Measurements from ENCODE around the gene FGD6.

FGD6 gene

GRCh38 chr12:95077341-95077740, 139.9 kb downstream of the FGD6 start:
- no peak overlapping the region for H3K9ac ChIP-seq (ENCODE audit: low read depth in 1 of 2, low read length in 2 of 2)
- H3K4me1 ChIP-seq (ENCODE audit: control insufficient read depth in 2 of 2, insufficient read depth in 2 of 2, low read length in 2 of 2), result no peaks in the 10 kb centered on the region
- H3K4me3 ChIP-seq (ENCODE audit: low read length in 2 of 2), result no peak overlapping the region
- peaks cover 0 to 3% of the 10 kb centered on the region in 2 donors for H3K36me3 ChIP-seq (ENCODE audit: control insufficient read depth in 2 of 2, insufficient read depth in 2 of 2, low read length in 2 of 2)
- no peaks in the 10 kb centered on the region for H3K9me3 ChIP-seq (ENCODE audit: control insufficient read depth in 2 of 2, low read length in 2 of 2)
- H3K27ac ChIP-seq (ENCODE audit: low read depth in 2 of 2, low read length in 2 of 2), result no peak overlapping the region
- no peaks in the 10 kb centered on the region for H3K27me3 ChIP-seq (ENCODE audit: control insufficient read depth in 2 of 2, insufficient read depth in 2 of 2, low read length in 2 of 2)

GRCh38 chr12:95074766-95075165, 142.5 kb downstream of the FGD6 start:
- Histone ChIP-seq H3K4me3 (ENCODE audit: low read length in 2 of 2) (no peak overlapping the region), H3K4me1 (ENCODE audit: control insufficient read depth in 2 of 2, insufficient read depth in 2 of 2, low read length in 2 of 2) (no peaks in the 10 kb centered on the region), H3K27me3 (ENCODE audit: control insufficient read depth in 2 of 2, insufficient read depth in 2 of 2, low read length in 2 of 2) (no peaks in the 10 kb centered on the region), H3K9ac (ENCODE audit: low read depth in 1 of 2, low read length in 2 of 2) (no peak overlapping the region), H3K27ac (ENCODE audit: low read depth in 2 of 2, low read length in 2 of 2) (no peak overlapping the region), H3K9me3 (ENCODE audit: control insufficient read depth in 2 of 2, low read length in 2 of 2) (no peaks in the 10 kb centered on the region), H3K36me3 (ENCODE audit: control insufficient read depth in 2 of 2, insufficient read depth in 2 of 2, low read length in 2 of 2) (no peaks in the 10 kb centered on the region)

- Histone ChIP-seq H3K27me3 (ENCODE audit: control insufficient read depth in 2 of 2, insufficient read depth in 2 of 2, low read length in 2 of 2) (no peaks in the 10 kb centered on the region), H3K9ac (ENCODE audit: low read depth in 1 of 2, low read length in 2 of 2) (peak overlapping the region in 1 of 2 donors; percentile 73), H3K36me3 (ENCODE audit: control insufficient read depth in 2 of 2, insufficient read depth in 2 of 2, low read length in 2 of 2) (no peaks in the 10 kb centered on the region), H3K4me1 (ENCODE audit: control insufficient read depth in 2 of 2, insufficient read depth in 2 of 2, low read length in 2 of 2) (no peaks in the 10 kb centered on the region), H3K27ac (ENCODE audit: low read depth in 2 of 2, low read length in 2 of 2) (no peak overlapping the region), H3K9me3 (ENCODE audit: control insufficient read depth in 2 of 2, low read length in 2 of 2) (no peaks in the 10 kb centered on the region), H3K4me3 (ENCODE audit: low read length in 2 of 2) (peak overlapping the region; percentile 83 to 84)
These were observed 143.4 kb downstream of the FGD6 start for GRCh38 chr12:95073698-95074520.

- Histone ChIP-seq H3K36me3 (ENCODE audit: control insufficient read depth in 2 of 2, insufficient read depth in 2 of 2, low read length in 2 of 2) (peaks cover 0 to 2% of the 10 kb centered on the region in 2 donors), H3K27ac (ENCODE audit: low read depth in 2 of 2, low read length in 2 of 2) (peak within 1 kb of the TSS; percentile 78 to 83)
These were observed 144.2 kb downstream of the FGD6 start, which contains the start of gene NR2C1 for GRCh38 chr12:95072900-95073697. Gene NR2C1, minus strand, starts transcription at chr12:95073618. Its CDS starts 6,234 bp downstream, at chr12:95067384.

GRCh38 chr12:95070378-95070777, 146.9 kb downstream of the FGD6 start:
- Histone ChIP-seq H3K4me1 (ENCODE audit: control insufficient read depth in 2 of 2, insufficient read depth in 2 of 2, low read length in 2 of 2) (no peaks in the 10 kb centered on the region), H3K9me3 (ENCODE audit: control insufficient read depth in 2 of 2, low read length in 2 of 2) (no peaks in the 10 kb centered on the region), H3K4me3 (ENCODE audit: low read length in 2 of 2) (no peak overlapping the region), H3K9ac (ENCODE audit: low read depth in 1 of 2, low read length in 2 of 2) (no peak overlapping the region), H3K27me3 (ENCODE audit: control insufficient read depth in 2 of 2, insufficient read depth in 2 of 2, low read length in 2 of 2) (no peaks in the 10 kb centered on the region), H3K27ac (ENCODE audit: low read depth in 2 of 2, low read length in 2 of 2) (no peak overlapping the region), H3K36me3 (ENCODE audit: control insufficient read depth in 2 of 2, insufficient read depth in 2 of 2, low read length in 2 of 2) (peaks cover 6 to 14% of the 10 kb centered on the region in 2 donors)

More at GRCh38 chr12:95072900-95073697, 144.2 kb downstream of the FGD6 start, which contains the start of gene NR2C1:
- Histone ChIP-seq H3K4me3 (ENCODE audit: low read length in 2 of 2) (peak within 1 kb of the TSS; percentile 83 to 84), H3K9me3 (ENCODE audit: control insufficient read depth in 2 of 2, low read length in 2 of 2) (no peaks in the 10 kb centered on the region), H3K27me3 (ENCODE audit: control insufficient read depth in 2 of 2, insufficient read depth in 2 of 2, low read length in 2 of 2) (no peaks in the 10 kb centered on the region), H3K4me1 (ENCODE audit: control insufficient read depth in 2 of 2, insufficient read depth in 2 of 2, low read length in 2 of 2) (no peaks in the 10 kb centered on the region), H3K9ac (ENCODE audit: low read depth in 1 of 2, low read length in 2 of 2) (peak within 1 kb of the TSS; percentile 73 to 74)

GRCh38 chr12:95066091-95066855, 151.0 kb downstream of the FGD6 start:
- Histone ChIP-seq H3K27me3 (ENCODE audit: control insufficient read depth in 2 of 2, insufficient read depth in 2 of 2, low read length in 2 of 2) (no peaks in the 10 kb centered on the region), H3K9me3 (ENCODE audit: control insufficient read depth in 2 of 2, low read length in 2 of 2) (no peaks in the 10 kb centered on the region), H3K9ac (ENCODE audit: low read depth in 1 of 2, low read length in 2 of 2) (no peak overlapping the region), H3K36me3 (ENCODE audit: control insufficient read depth in 2 of 2, insufficient read depth in 2 of 2, low read length in 2 of 2) (peaks cover 23 to 31% of the 10 kb centered on the region in 2 donors), H3K27ac (ENCODE audit: low read depth in 2 of 2, low read length in 2 of 2) (no peak overlapping the region), H3K4me1 (ENCODE audit: control insufficient read depth in 2 of 2, insufficient read depth in 2 of 2, low read length in 2 of 2) (no peaks in the 10 kb centered on the region), H3K4me3 (ENCODE audit: low read length in 2 of 2) (no peak overlapping the region)

- H3K4me3 ChIP-seq (ENCODE audit: low read length in 2 of 2), result no peak overlapping the region
These were observed 156.3 kb downstream of the FGD6 start for GRCh38 chr12:95060951-95061350.

GRCh38 chr12:95059984-95060383, 157.3 kb downstream of the FGD6 start:
- Histone ChIP-seq H3K36me3 (ENCODE audit: control insufficient read depth in 2 of 2, insufficient read depth in 2 of 2, low read length in 2 of 2) (peaks cover 32 to 43% of the 10 kb centered on the region in 2 donors), H3K9me3 (ENCODE audit: control insufficient read depth in 2 of 2, low read length in 2 of 2) (no peaks in the 10 kb centered on the region), H3K4me3 (ENCODE audit: low read length in 2 of 2) (no peak overlapping the region), H3K9ac (ENCODE audit: low read depth in 1 of 2, low read length in 2 of 2) (no peak overlapping the region), H3K27me3 (ENCODE audit: control insufficient read depth in 2 of 2, insufficient read depth in 2 of 2, low read length in 2 of 2) (no peaks in the 10 kb centered on the region), H3K4me1 (ENCODE audit: control insufficient read depth in 2 of 2, insufficient read depth in 2 of 2, low read length in 2 of 2) (no peaks in the 10 kb centered on the region), H3K27ac (ENCODE audit: low read depth in 2 of 2, low read length in 2 of 2) (no peak overlapping the region)

More at GRCh38 chr12:95060951-95061350, 156.3 kb downstream of the FGD6 start:
- peaks cover 31 to 39% of the 10 kb centered on the region in 2 donors for H3K36me3 ChIP-seq (ENCODE audit: control insufficient read depth in 2 of 2, insufficient read depth in 2 of 2, low read length in 2 of 2)
- H3K27ac ChIP-seq (ENCODE audit: low read depth in 2 of 2, low read length in 2 of 2), result no peak overlapping the region
- H3K4me1 ChIP-seq (ENCODE audit: control insufficient read depth in 2 of 2, insufficient read depth in 2 of 2, low read length in 2 of 2), result no peaks in the 10 kb centered on the region
- no peak overlapping the region for H3K9ac ChIP-seq (ENCODE audit: low read depth in 1 of 2, low read length in 2 of 2)
- no peaks in the 10 kb centered on the region for H3K27me3 ChIP-seq (ENCODE audit: control insufficient read depth in 2 of 2, insufficient read depth in 2 of 2, low read length in 2 of 2)
- no peaks in the 10 kb centered on the region for H3K9me3 ChIP-seq (ENCODE audit: control insufficient read depth in 2 of 2, low read length in 2 of 2)

- no peak overlapping the region for H3K4me3 ChIP-seq (ENCODE audit: low read length in 2 of 2)
- no peaks in the 10 kb centered on the region for H3K27me3 ChIP-seq (ENCODE audit: control insufficient read depth in 2 of 2, insufficient read depth in 2 of 2, low read length in 2 of 2)
- no peak overlapping the region for H3K27ac ChIP-seq (ENCODE audit: low read depth in 2 of 2, low read length in 2 of 2)
- H3K4me1 ChIP-seq (ENCODE audit: control insufficient read depth in 2 of 2, insufficient read depth in 2 of 2, low read length in 2 of 2), result no peaks in the 10 kb centered on the region
- peaks cover 32 to 39% of the 10 kb centered on the region in 2 donors for H3K36me3 ChIP-seq (ENCODE audit: control insufficient read depth in 2 of 2, insufficient read depth in 2 of 2, low read length in 2 of 2)
- H3K9ac ChIP-seq (ENCODE audit: low read depth in 1 of 2, low read length in 2 of 2), result no peak overlapping the region
- no peaks in the 10 kb centered on the region for H3K9me3 ChIP-seq (ENCODE audit: control insufficient read depth in 2 of 2, low read length in 2 of 2)
These were observed 159.8 kb downstream of the FGD6 start for GRCh38 chr12:95057424-95057823.
